ENCODE measurements around the gene LTBP3. TPM values are rescaled to one million over a fixed set of nuclear protein-coding genes. Genes with fewer than 3 reads are reported as not detected.
A peak's percentile ranks its signal among the peaks of the same experiment; 100 is the strongest.

Gene LTBP3
- total and polyA plus RNA-seq, 9 of the 15 experiments (the other 6 are each of a cell fraction or from before 2014, with no cell fraction given): 0.06 to 20.5 (median 4.8) TPM

DNA sequence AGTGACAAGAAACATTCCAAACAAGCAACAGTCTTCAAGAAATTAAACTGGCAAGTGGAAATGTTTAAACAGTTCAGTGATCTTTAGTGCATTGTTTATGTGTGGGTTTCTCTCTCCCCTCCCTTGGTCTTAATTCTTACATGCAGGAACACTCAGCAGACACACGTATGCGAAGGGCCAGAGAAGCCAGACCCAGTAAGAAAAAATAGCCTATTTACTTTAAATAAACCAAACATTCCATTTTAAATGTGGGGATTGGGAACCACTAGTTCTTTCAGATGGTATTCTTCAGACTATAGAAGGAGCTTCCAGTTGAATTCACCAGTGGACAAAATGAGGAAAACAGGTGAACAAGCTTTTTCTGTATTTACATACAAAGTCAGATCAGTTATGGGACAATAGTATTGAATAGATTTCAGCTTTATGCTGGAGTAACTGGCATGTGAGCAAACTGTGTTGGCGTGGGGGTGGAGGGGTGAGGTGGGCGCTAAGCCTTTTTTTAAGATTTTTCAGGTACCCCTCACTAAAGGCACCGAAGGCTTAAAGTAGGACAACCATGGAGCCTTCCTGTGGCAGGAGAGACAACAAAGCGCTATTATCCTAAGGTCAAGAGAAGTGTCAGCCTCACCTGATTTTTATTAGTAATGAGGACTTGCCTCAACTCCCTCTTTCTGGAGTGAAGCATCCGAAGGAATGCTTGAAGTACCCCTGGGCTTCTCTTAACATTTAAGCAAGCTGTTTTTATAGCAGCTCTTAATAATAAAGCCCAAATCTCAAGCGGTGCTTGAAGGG lies 53.3 kb downstream of the LTBP3 start (continued):
- TF ChIP-seq TBL1XR1 (IDR thresholded peaks at IDR 0.05; ENCODE audit: low read length in 2 of 2): peak in 1 of 2 experiments; percentile 70; a peak in 3 of 4 replicates
- TF ChIP-seq ZNF717 (CRISPR knock-in tag; IDR thresholded peaks at IDR 0.05): peak; percentile 57; the same call in 1 of the 2 replicates
- no peak for TF ChIP-seq PRMT5 (CRISPR knock-in tag; IDR thresholded peaks at IDR 0.05)
- TF ChIP-seq, protein P1, sequence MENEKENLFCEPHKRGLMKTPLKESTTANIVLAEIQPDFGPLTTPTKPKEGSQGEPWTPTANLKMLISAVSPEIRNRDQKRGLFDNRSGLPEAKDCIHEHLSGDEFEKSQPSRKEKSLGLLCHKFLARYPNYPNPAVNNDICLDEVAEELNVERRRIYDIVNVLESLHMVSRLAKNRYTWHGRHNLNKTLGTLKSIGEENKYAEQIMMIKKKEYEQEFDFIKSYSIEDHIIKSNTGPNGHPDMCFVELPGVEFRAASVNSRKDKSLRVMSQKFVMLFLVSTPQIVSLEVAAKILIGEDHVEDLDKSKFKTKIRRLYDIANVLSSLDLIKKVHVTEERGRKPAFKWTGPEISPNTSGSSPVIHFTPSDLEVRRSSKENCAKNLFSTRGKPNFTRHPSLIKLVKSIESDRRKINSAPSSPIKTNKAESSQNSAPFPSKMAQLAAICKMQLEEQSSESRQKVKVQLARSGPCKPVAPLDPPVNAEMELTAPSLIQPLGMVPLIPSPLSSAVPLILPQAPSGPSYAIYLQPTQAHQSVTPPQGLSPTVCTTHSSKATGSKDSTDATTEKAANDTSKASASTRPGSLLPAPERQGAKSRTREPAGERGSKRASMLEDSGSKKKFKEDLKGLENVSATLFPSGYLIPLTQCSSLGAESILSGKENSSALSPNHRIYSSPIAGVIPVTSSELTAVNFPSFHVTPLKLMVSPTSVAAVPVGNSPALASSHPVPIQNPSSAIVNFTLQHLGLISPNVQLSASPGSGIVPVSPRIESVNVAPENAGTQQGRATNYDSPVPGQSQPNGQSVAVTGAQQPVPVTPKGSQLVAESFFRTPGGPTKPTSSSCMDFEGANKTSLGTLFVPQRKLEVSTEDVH (IDR thresholded peaks at IDR 0.05; ENCODE audit: low read depth, partially characterized antibody): no peak
- TF ChIP-seq ZNF551 (CRISPR knock-in tag; IDR thresholded peaks at IDR 0.05): peak; percentile 87
- TF ChIP-seq, protein P2, sequence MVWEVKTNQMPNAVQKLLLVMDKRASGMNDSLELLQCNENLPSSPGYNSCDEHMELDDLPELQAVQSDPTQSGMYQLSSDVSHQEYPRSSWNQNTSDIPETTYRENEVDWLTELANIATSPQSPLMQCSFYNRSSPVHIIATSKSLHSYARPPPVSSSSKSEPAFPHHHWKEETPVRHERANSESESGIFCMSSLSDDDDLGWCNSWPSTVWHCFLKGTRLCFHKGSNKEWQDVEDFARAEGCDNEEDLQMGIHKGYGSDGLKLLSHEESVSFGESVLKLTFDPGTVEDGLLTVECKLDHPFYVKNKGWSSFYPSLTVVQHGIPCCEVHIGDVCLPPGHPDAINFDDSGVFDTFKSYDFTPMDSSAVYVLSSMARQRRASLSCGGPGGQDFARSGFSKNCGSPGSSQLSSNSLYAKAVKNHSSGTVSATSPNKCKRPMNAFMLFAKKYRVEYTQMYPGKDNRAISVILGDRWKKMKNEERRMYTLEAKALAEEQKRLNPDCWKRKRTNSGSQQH (CRISPR knock-in tag; IDR thresholded peaks at IDR 0.05): peak; percentile 92
- TF ChIP-seq, protein P3, sequence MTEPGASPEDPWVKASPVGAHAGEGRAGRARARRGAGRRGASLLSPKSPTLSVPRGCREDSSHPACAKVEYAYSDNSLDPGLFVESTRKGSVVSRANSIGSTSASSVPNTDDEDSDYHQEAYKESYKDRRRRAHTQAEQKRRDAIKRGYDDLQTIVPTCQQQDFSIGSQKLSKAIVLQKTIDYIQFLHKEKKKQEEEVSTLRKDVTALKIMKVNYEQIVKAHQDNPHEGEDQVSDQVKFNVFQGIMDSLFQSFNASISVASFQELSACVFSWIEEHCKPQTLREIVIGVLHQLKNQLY (CRISPR knock-in tag; conservative IDR thresholded peaks at IDR 0.05): peak in 1 of 2 experiments; percentile 12; a peak in 1 of 4 replicates
- TF ChIP-seq POLR2H (tag; IDR thresholded peaks at IDR 0.05; ENCODE audit: low read depth): no peak; the same call in 1 of the 2 replicates
- TF ChIP-seq ILF3 (IDR thresholded peaks at IDR 0.05; ENCODE audit: borderline replicate concordance): peak; percentile 96
- TF ChIP-seq, protein P4, sequence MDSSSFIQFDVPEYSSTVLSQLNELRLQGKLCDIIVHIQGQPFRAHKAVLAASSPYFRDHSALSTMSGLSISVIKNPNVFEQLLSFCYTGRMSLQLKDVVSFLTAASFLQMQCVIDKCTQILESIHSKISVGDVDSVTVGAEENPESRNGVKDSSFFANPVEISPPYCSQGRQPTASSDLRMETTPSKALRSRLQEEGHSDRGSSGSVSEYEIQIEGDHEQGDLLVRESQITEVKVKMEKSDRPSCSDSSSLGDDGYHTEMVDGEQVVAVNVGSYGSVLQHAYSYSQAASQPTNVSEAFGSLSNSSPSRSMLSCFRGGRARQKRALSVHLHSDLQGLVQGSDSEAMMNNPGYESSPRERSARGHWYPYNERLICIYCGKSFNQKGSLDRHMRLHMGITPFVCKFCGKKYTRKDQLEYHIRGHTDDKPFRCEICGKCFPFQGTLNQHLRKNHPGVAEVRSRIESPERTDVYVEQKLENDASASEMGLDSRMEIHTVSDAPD (CRISPR knock-in tag; IDR thresholded peaks at IDR 0.05): no peak
- no peak for TF ChIP-seq HIVEP1 (CRISPR knock-in tag; IDR thresholded peaks at IDR 0.05)
- TF ChIP-seq, protein P5, sequence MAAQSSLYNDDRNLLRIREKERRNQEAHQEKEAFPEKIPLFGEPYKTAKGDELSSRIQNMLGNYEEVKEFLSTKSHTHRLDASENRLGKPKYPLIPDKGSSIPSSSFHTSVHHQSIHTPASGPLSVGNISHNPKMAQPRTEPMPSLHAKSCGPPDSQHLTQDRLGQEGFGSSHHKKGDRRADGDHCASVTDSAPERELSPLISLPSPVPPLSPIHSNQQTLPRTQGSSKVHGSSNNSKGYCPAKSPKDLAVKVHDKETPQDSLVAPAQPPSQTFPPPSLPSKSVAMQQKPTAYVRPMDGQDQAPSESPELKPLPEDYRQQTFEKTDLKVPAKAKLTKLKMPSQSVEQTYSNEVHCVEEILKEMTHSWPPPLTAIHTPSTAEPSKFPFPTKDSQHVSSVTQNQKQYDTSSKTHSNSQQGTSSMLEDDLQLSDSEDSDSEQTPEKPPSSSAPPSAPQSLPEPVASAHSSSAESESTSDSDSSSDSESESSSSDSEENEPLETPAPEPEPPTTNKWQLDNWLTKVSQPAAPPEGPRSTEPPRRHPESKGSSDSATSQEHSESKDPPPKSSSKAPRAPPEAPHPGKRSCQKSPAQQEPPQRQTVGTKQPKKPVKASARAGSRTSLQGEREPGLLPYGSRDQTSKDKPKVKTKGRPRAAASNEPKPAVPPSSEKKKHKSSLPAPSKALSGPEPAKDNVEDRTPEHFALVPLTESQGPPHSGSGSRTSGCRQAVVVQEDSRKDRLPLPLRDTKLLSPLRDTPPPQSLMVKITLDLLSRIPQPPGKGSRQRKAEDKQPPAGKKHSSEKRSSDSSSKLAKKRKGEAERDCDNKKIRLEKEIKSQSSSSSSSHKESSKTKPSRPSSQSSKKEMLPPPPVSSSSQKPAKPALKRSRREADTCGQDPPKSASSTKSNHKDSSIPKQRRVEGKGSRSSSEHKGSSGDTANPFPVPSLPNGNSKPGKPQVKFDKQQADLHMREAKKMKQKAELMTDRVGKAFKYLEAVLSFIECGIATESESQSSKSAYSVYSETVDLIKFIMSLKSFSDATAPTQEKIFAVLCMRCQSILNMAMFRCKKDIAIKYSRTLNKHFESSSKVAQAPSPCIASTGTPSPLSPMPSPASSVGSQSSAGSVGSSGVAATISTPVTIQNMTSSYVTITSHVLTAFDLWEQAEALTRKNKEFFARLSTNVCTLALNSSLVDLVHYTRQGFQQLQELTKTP (IDR thresholded peaks at IDR 0.05; ENCODE audit: low read depth in 1 of 2, partially characterized antibody in 2 of 2): peak in 1 of 2 experiments; percentile 20
- TF ChIP-seq, protein P6, sequence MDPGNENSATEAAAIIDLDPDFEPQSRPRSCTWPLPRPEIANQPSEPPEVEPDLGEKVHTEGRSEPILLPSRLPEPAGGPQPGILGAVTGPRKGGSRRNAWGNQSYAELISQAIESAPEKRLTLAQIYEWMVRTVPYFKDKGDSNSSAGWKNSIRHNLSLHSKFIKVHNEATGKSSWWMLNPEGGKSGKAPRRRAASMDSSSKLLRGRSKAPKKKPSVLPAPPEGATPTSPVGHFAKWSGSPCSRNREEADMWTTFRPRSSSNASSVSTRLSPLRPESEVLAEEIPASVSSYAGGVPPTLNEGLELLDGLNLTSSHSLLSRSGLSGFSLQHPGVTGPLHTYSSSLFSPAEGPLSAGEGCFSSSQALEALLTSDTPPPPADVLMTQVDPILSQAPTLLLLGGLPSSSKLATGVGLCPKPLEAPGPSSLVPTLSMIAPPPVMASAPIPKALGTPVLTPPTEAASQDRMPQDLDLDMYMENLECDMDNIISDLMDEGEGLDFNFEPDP (CRISPR knock-in tag; IDR thresholded peaks at IDR 0.05): no peak
- peak; percentile 27 for TF ChIP-seq POLR2AphosphoS2 (IDR thresholded peaks at IDR 0.05; ENCODE audit: low read length)
